HepG2 (cell line): ENCODE measurements around the gene PRKCB. TPM values are rescaled to one million over a fixed set of nuclear protein-coding genes. Genes with fewer than 3 reads are reported as not detected.

Experiments
- ATAC-seq: fragments of 200-7000 bp; cut with Tn5 transposase; 3 replicates; pipeline ENCODE4 v1.9.1; 2020; ENCODE audit warnings: mild to moderate bottlenecking, moderate library complexity
- BruUV-seq: library from RNA; stranded (reverse); fragments of 400-500 nt; replicated peaks from 2 replicates; lab custom pipeline; 2021; lab: Mats Ljungman, UMichigan
- CTCF ChIA-PET: fragments of 300-600 bp; formaldehyde crosslinking; extraction: SDS; loops from one replicate; lab custom pipeline; 2021; ENCODE audit warnings: low total read pairs, inconsistent platforms, low intra/inter-chr PET ratio; lab: Yijun Ruan, JAX
- POLR2A ChIA-PET: fragments of 350-600 bp; sonication (Branson Sonifier 250); formaldehyde crosslinking; loops from one replicate; lab custom pipeline; 2020; ENCODE audit warnings: antibody characterized with exemption, inconsistent platforms; lab: Yijun Ruan, JAX
- DNase-seq: peaks from one replicate; pipeline ENCODE4 v3.0.0-alpha.2; 2015; ENCODE audit warnings: low spot score
- FAIRE-seq: peaks from 3 replicates; lab custom pipeline; 2011; peaks lifted over from hg19 to GRCh38; lab: Jason Lieb, UNC
- H2AFZ ChIP-seq: one replicate; pipeline ENCODE4 v1.6.1; 2011; ENCODE audit warnings: low read length, inconsistent platforms
- H3K27ac ChIP-seq: fragments of 300-600 bp; 3 replicates; pipeline ENCODE4 v1.8.0; 2011; ENCODE audit warnings: mixed run types, mild to moderate bottlenecking, mixed read lengths, low read length, inconsistent platforms; ENCODE audit not compliant: insufficient read depth; ENCODE audit errors: extremely low read length
- H3K27me3 ChIP-seq, 2 experiments: fragments of 200-600 bp in 1 of 2; 2 replicates in 1 of 2; 3 replicates in 1 of 2; pipeline versions ENCODE4 v1.6.0 to v1.8.0; 2011; ENCODE audit warnings: low read length in 2 of 2, mild to moderate bottlenecking in 2 of 2, moderate library complexity in 2 of 2, inconsistent platforms in 1 of 2; ENCODE audit not compliant: insufficient read depth in 2 of 2, control insufficient read depth in 1 of 2
- H3K36me3 ChIP-seq, 2 experiments: fragments of 200-600 bp in 1 of 2; replicated peaks in 1 of 2; 2 replicates in 1 of 2; 3 replicates in 1 of 2; pipeline versions ENCODE4 v1.5.1 to v1.8.0; 2011; ENCODE audit warnings: low read length in 2 of 2, inconsistent platforms in 1 of 2; ENCODE audit not compliant: insufficient read depth in 2 of 2, control insufficient read depth in 1 of 2
- H3K4me1 ChIP-seq: 2 replicates; pipeline ENCODE4 v1.5.1; 2012; ENCODE audit warnings: low read length, inconsistent platforms; ENCODE audit not compliant: insufficient read depth
- H3K4me2 ChIP-seq: 2 replicates; pipeline ENCODE4 v1.6.0; 2011; ENCODE audit warnings: low read depth, low read length, inconsistent platforms
- H3K4me3 ChIP-seq, 3 experiments: fragments of 200-600 bp in 1 of 3; sonication (generic), shearing (Covaris generic) in 1 of 3; replicated peaks in 1 of 3; 2 replicates each; pipeline ENCODE4 v1.5.1; 2011 to 2016; ENCODE audit warnings: low read length in 3 of 3, inconsistent platforms in 2 of 3, low read depth in 2 of 3, mild to moderate bottlenecking in 2 of 3, control low read depth in 1 of 3, mixed read lengths in 1 of 3; ENCODE audit not compliant: insufficient read depth in 1 of 3
- H3K79me2 ChIP-seq: one replicate; pipeline ENCODE4 v1.6.1; 2011; ENCODE audit warnings: low read length, inconsistent platforms; ENCODE audit not compliant: insufficient read depth
- H3K9ac ChIP-seq: 2 replicates; pipeline ENCODE4 v1.6.0; 2011; ENCODE audit warnings: mild to moderate bottlenecking, low read depth, low read length, inconsistent platforms; ENCODE audit not compliant: insufficient read depth
- H3K9me3 ChIP-seq: 2 replicates; pipeline ENCODE4 v1.5.1; 2012; ENCODE audit warnings: mild to moderate bottlenecking, low read length
- H4K20me1 ChIP-seq: 2 replicates; pipeline ENCODE4 v1.6.0; 2011; ENCODE audit warnings: inconsistent platforms, mild to moderate bottlenecking, low read length, moderate library complexity; ENCODE audit not compliant: insufficient read depth
- BRD4 ChIP-seq: sonication (generic); formaldehyde crosslinking; IDR thresholded peaks from 2 replicates; pipeline ENCODE4 v1.4.0; 2020; ENCODE audit warnings: missing genetic modification reagents
- ERF ChIP-seq: IDR thresholded peaks from 2 replicates; pipeline ENCODE4 v1.6.1; 2018; ENCODE audit warnings: missing biosample characterization, missing genetic modification reagents
- HCFC1 ChIP-seq: fragments of 150-350 bp; IDR thresholded peaks from 2 replicates; pipeline ENCODE4 v1.6.1; 2014; ENCODE audit warnings: low read depth, low read length
- RFX5 ChIP-seq: IDR thresholded peaks from 2 replicates; pipeline ENCODE4 v1.6.1; 2011; ENCODE audit warnings: low read depth, low read length, improper control_type of control experiment
- SOX13 ChIP-seq, 3 experiments: fragments of 450-650 bp in 1 of 3; sonication (generic) in 1 of 3; formaldehyde crosslinking in 1 of 3; IDR thresholded peaks in 2 of 3; conservative IDR thresholded peaks in 1 of 3; 2 replicates each; pipeline versions ENCODE4 v1.5.0 to v1.6.1; 2016 to 2020; ENCODE audit warnings: antibody characterized with exemption in 1 of 3, mild to moderate bottlenecking in 1 of 3, missing compliant biosample characterization in 1 of 3, missing genetic modification reagents in 1 of 3, moderate library complexity in 1 of 3
- ZNF441 ChIP-seq: sonication (generic); formaldehyde crosslinking; IDR thresholded peaks from 2 replicates; pipeline ENCODE4 v1.7.0; 2021; ENCODE audit warnings: missing genetic modification reagents, borderline replicate concordance
- ZNF879 ChIP-seq: sonication (generic); formaldehyde crosslinking; IDR thresholded peaks from 2 replicates; pipeline ENCODE4 v1.8.1; 2023; ENCODE audit warnings: missing genetic modification reagents
- WGBS: methylation state at CpG from one replicate; pipeline ENCODE4 v1.1.6; 2017; ENCODE audit warnings: low lambda C conversion rate; 5-methylcytosine and 5-hydroxymethylcytosine counted together
- in situ Hi-C: cut with HindIII; loops from 2 replicates; pipeline ENCODE4 v1.10.0; 2017; ENCODE audit warnings: low pct_unique_long_range_greater_than_20kb; ENCODE audit not compliant: extremely low pct_ligation_motif_present
- intact Hi-C: fragments of 100-400 bp; cut with micrococcal nuclease; formaldehyde crosslinking; loops from one replicate; pipeline ENCODE4 v1.10.0; 2022; ENCODE audit not compliant: unreplicated experiment
- polyA plus RNA-seq, 8 experiments: library from polyadenylated mRNA; depleted of rRNA in 3 of 8; stranded (reverse) in 7 of 8; unstranded in 1 of 8; fragments of >200 nt; fragmentation: Illumina TruSeq in 4 of 8; extraction: Trizol in 4 of 8; gene quantifications; 2 replicates each; pipeline versions ENCODE4 v1.2.1 to v1.2.3, GENCODE V29; 2011 to 2016; ENCODE audit warnings: low read depth in 4 of 8, missing spikeins in 1 of 8, mixed read lengths in 1 of 8; ENCODE audit not compliant: insufficient read depth in 1 of 8
- total RNA-seq, 5 experiments: library from RNA; depleted of rRNA; stranded (reverse); fragments of >200 nt; fragmentation: Illumina TruSeq; extraction: Trizol; gene quantifications; 2 replicates each; pipeline ENCODE4 v1.2.3, GENCODE V29; 2016; ENCODE audit warnings: low read depth in 1 of 5
- TF ChIP-seq, protein P1 (sequence below), 2 experiments: sonication (generic) in 1 of 2; formaldehyde crosslinking in 1 of 2; IDR thresholded peaks; 2 replicates each; pipeline versions ENCODE4 v1.5.1 to v1.6.1; 2011 to 2020; ENCODE audit warnings: borderline replicate concordance in 1 of 2, low read depth in 1 of 2, low read length in 1 of 2, mild to moderate bottlenecking in 1 of 2, missing genetic modification reagents in 1 of 2, moderate library complexity in 1 of 2
- TF ChIP-seq, protein P2 (sequence below): IDR thresholded peaks from 2 replicates; pipeline ENCODE4 v1.4.0; 2020; ENCODE audit warnings: mild to moderate bottlenecking, missing genetic modification reagents
- TF ChIP-seq, protein P3 (sequence below): sonication (generic); formaldehyde crosslinking; IDR thresholded peaks from 2 replicates; pipeline ENCODE4 v1.4.0; 2020; ENCODE audit warnings: missing genetic modification reagents

Gene PRKCB
- total and polyA plus RNA-seq, 2 of the 13 experiments (the other 11 are each of a cell fraction or from before 2014, with no cell fraction given), result 0.01 TPM; not detected in 1

DNA sequence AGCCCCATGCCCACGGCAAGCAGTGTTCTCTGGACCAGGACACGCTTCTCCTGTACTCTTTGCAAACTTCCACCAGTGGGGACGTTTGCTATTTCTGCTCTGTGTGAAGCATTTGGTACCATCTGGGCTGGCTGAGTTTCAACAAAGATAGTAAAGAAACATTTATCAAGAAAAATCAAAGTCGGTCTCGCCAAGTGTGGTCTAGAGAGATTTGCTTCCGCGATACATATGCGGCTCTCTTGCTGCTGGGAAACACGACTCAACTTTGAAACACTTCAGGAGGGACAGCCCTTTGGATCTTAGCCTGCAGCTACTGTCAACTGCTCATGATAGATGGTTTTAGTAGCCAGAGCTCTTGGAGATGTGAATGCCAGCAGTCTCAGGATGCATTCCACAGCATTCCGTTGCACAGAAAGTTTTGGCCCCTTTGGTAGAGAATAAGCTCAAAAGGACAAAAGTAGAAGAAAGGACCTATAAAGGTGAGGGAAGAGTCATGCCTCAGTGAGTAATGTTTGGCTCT is 252.2 kb downstream of the PRKCB start:
- CTCF ChIA-PET, result no interaction called here
- FAIRE-seq, result no peak
- POLR2A ChIA-PET, result no interaction called here
- in situ Hi-C loops (no loop called here), intact Hi-C loops (no loop called here)
- TF ChIP-seq BRD4 (CRISPR knock-in tag) (no peak), RFX5 (no peak), ZNF441 (CRISPR knock-in tag) (no peak), ERF (no peak), HCFC1 (no peak), ZNF879 (CRISPR knock-in tag) (no peak), SOX13 (IDR thresholded peaks at IDR 0.05) (no peak), SOX13 (CRISPR knock-in tag; conservative IDR thresholded peaks at IDR 0.05 in 1 of 2, IDR thresholded peaks at IDR 0.05 in 1 of 2) (no peak)
- TF ChIP-seq, protein P1, sequence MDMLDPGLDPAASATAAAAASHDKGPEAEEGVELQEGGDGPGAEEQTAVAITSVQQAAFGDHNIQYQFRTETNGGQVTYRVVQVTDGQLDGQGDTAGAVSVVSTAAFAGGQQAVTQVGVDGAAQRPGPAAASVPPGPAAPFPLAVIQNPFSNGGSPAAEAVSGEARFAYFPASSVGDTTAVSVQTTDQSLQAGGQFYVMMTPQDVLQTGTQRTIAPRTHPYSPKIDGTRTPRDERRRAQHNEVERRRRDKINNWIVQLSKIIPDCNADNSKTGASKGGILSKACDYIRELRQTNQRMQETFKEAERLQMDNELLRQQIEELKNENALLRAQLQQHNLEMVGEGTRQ (IDR thresholded peaks at IDR 0.05; ENCODE audit: low read depth, low read length), result no peak
- TF ChIP-seq, protein P1 (CRISPR knock-in tag; IDR thresholded peaks at IDR 0.05; ENCODE audit: borderline replicate concordance), result no peak
- TF ChIP-seq, protein P2, sequence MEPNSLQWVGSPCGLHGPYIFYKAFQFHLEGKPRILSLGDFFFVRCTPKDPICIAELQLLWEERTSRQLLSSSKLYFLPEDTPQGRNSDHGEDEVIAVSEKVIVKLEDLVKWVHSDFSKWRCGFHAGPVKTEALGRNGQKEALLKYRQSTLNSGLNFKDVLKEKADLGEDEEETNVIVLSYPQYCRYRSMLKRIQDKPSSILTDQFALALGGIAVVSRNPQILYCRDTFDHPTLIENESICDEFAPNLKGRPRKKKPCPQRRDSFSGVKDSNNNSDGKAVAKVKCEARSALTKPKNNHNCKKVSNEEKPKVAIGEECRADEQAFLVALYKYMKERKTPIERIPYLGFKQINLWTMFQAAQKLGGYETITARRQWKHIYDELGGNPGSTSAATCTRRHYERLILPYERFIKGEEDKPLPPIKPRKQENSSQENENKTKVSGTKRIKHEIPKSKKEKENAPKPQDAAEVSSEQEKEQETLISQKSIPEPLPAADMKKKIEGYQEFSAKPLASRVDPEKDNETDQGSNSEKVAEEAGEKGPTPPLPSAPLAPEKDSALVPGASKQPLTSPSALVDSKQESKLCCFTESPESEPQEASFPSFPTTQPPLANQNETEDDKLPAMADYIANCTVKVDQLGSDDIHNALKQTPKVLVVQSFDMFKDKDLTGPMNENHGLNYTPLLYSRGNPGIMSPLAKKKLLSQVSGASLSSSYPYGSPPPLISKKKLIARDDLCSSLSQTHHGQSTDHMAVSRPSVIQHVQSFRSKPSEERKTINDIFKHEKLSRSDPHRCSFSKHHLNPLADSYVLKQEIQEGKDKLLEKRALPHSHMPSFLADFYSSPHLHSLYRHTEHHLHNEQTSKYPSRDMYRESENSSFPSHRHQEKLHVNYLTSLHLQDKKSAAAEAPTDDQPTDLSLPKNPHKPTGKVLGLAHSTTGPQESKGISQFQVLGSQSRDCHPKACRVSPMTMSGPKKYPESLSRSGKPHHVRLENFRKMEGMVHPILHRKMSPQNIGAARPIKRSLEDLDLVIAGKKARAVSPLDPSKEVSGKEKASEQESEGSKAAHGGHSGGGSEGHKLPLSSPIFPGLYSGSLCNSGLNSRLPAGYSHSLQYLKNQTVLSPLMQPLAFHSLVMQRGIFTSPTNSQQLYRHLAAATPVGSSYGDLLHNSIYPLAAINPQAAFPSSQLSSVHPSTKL, result no peak
- TF ChIP-seq, protein P3, sequence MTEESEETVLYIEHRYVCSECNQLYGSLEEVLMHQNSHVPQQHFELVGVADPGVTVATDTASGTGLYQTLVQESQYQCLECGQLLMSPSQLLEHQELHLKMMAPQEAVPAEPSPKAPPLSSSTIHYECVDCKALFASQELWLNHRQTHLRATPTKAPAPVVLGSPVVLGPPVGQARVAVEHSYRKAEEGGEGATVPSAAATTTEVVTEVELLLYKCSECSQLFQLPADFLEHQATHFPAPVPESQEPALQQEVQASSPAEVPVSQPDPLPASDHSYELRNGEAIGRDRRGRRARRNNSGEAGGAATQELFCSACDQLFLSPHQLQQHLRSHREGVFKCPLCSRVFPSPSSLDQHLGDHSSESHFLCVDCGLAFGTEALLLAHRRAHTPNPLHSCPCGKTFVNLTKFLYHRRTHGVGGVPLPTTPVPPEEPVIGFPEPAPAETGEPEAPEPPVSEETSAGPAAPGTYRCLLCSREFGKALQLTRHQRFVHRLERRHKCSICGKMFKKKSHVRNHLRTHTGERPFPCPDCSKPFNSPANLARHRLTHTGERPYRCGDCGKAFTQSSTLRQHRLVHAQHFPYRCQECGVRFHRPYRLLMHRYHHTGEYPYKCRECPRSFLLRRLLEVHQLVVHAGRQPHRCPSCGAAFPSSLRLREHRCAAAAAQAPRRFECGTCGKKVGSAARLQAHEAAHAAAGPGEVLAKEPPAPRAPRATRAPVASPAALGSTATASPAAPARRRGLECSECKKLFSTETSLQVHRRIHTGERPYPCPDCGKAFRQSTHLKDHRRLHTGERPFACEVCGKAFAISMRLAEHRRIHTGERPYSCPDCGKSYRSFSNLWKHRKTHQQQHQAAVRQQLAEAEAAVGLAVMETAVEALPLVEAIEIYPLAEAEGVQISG (CRISPR knock-in tag), result no peak
- ATAC-seq, result no peak
- no peak overlapping the region for H2AFZ ChIP-seq
- no peak overlapping the region for H3K4me2 ChIP-seq
- no peaks in the 10 kb centered on the region for H4K20me1 ChIP-seq
- no peaks in the 10 kb centered on the region for H3K4me1 ChIP-seq
- H3K9me3 ChIP-seq, result 0 out of 2 replicates have a peak, but pooled peaks cover 6% of the 10 kb centered on the region
- H3K4me3 ChIP-seq, result no peak overlapping the region
- no peak overlapping the region for H3K27ac ChIP-seq
- DNase-seq, result no peak
- H3K27me3 ChIP-seq, result no peaks in the 10 kb centered on the region
- no peaks in the 10 kb centered on the region for H3K79me2 ChIP-seq
- H3K36me3 ChIP-seq, result no peaks in the 10 kb centered on the region
- H3K9ac ChIP-seq, result no peak overlapping the region
- 31% methylated on average over 10 of the region's 10 CpGs for WGBS
- BruUV-seq, result no TSS peak
